Aorta (tissue), 5 donors: ENCODE data around the gene AMACR. TPM values are rescaled to one million over a fixed set of nuclear protein-coding genes. Genes with fewer than 3 reads are reported as not detected.

ENCODE experiments used
- ATAC-seq: fragments of 200-7000 bp; cut with Tn5 transposase; one replicate; pipeline ENCODE4 v1.9.1; 2022; ENCODE audit warnings: moderate library complexity; ENCODE audit not compliant: low FRiP score
- DNase-seq, 2 donors: peaks; one replicate each; pipeline ENCODE4 v3.0.0-alpha.2; 2020
- H3K27ac ChIP-seq, 2 donors: one replicate each; pipeline ENCODE4 v1.5.1; 2013; ENCODE audit warnings: low read length in 2 of 2, mild to moderate bottlenecking in 2 of 2, moderate library complexity in 2 of 2, control low read depth in 1 of 2, inconsistent platforms in 1 of 2, low read depth in 1 of 2
- H3K27me3 ChIP-seq, 2 donors: one replicate each; pipeline ENCODE4 v1.6.1; 2013; ENCODE audit warnings: control low read depth in 1 of 2, low read length in 1 of 2, mild to moderate bottlenecking in 1 of 2, moderate library complexity in 1 of 2; ENCODE audit not compliant: insufficient read depth in 2 of 2, control insufficient read depth in 1 of 2
- H3K36me3 ChIP-seq, 2 donors: one replicate each; pipeline ENCODE4 v1.6.1; 2013; ENCODE audit warnings: control low read depth in 1 of 2, low read length in 1 of 2, mild to moderate bottlenecking in 1 of 2; ENCODE audit not compliant: insufficient read depth in 2 of 2, control insufficient read depth in 1 of 2
- H3K4me1 ChIP-seq, 2 donors: one replicate each; pipeline ENCODE4 v1.6.1; 2013; ENCODE audit warnings: low read length in 2 of 2, control low read depth in 1 of 2, mild to moderate bottlenecking in 1 of 2, moderate library complexity in 1 of 2; ENCODE audit not compliant: insufficient read depth in 2 of 2, control insufficient read depth in 1 of 2
- H3K4me3 ChIP-seq, 2 donors: one replicate each; pipeline ENCODE4 v1.5.1; 2013; ENCODE audit warnings: low read length in 2 of 2, control low read depth in 1 of 2, mild to moderate bottlenecking in 1 of 2
- H3K9me3 ChIP-seq: one replicate; pipeline ENCODE4 v1.6.1; 2013; ENCODE audit warnings: mild to moderate bottlenecking, low read length; ENCODE audit not compliant: control insufficient read depth
- WGBS, 2 donors: extraction: QIAGEN DNeasy Blood & Tissue Kit; methylation state at CpG; one replicate each; pipeline ENCODE4 v1.1.7; 2013; 5-methylcytosine and 5-hydroxymethylcytosine counted together
- intact Hi-C, 2 donors: fragments of 100-400 bp; cut with DNase I; formaldehyde crosslinking; loops; one replicate each; pipeline versions ENCODE4 v1.14.2 to v1.15.0; 2022
- polyA plus RNA-seq, 2 donors: library from polyadenylated mRNA; stranded (reverse); fragments of 200-250 nt; gene quantifications; one replicate each; pipeline ENCODE4 v1.2.3, GENCODE V29; 2013
- total RNA-seq, 2 donors: library from RNA; stranded (reverse); fragmentation: NEBNext Ultra II Directional; extraction: Animal tissue kit (Norgen Biotek cat#: 25700); gene quantifications; one replicate each; pipeline ENCODE4 v1.2.1, GENCODE V29; 2021
- donor health status: healthy with polysubstance abuse.
- donor health status: Bipolar disorder and iron deficiency.
- donor health status: DM: no; HTN: no; CAD: no.
- donor health status: DM: no; HTN: no; CAD: no.
- donor health status: DM: yes; HTN: yes; CAD: no.

AMACR gene
- total and polyA plus RNA-seq, 4 donors: 5.0 to 11.4 (median 7.7) TPM

- 29 to 43% methylated on average over 54 of the region's 54 CpGs for WGBS, 2 donors
- H3K4me3 ChIP-seq: no peak overlapping the region
- H3K36me3 ChIP-seq: no peaks in the 10 kb centered on the region
- no peaks in the 10 kb centered on the region for H3K27me3 ChIP-seq
- no peaks in the 10 kb centered on the region for H3K4me1 ChIP-seq
- no peak for ATAC-seq
- no peaks in the 10 kb centered on the region for H3K9me3 ChIP-seq
- peak in 1 of 2 donors; percentile 70 for DNase-seq
- H3K27ac ChIP-seq: no peak overlapping the region
- intact Hi-C loops: loop anchor here (10.0 kb wide), 2 partner anchors 462 to 502 kb away; no protein-coding TSS in a partner anchor
Observed at GRCh38 chr5:33937017-33937706, 70.7 kb downstream of the AMACR start.

GRCh38 chr5:33936381-33937016, 71.4 kb downstream of the AMACR start, which contains the start of gene RXFP3:
Gene RXFP3 (plus strand): TSS chr5:33936386. CDS start chr5:33936741, 355 bp downstream.
- H3K27ac ChIP-seq: no peak within 1 kb of the TSS
- H3K27me3 ChIP-seq: no peaks in the 10 kb centered on the region
- no peaks in the 10 kb centered on the region for H3K4me1 ChIP-seq
- WGBS, 2 donors: 4 to 5% methylated on average over 45 of the region's 45 CpGs
- DNase-seq (peak in 1 of 2 donors; percentile 69), ATAC-seq (peak; percentile 46)
- H3K4me3 ChIP-seq: peak within 1 kb of the TSS in 1 of 2 donors; percentile 14
- no peaks in the 10 kb centered on the region for H3K9me3 ChIP-seq
- H3K36me3 ChIP-seq: no peaks in the 10 kb centered on the region
- intact Hi-C loops: loop anchor here (10.0 kb wide), 2 partner anchors 462 to 502 kb away; no protein-coding TSS in a partner anchor

Other genes with a start within 250 kb of the AMACR start
- gene ADAMTS12, start 116.1 kb downstream of the AMACR start, total RNA-seq: 1 to 10 TPM; 3.6 to 7.3 TPM
- 1 to 10 TPM in 1 of 2 donors, under 1 TPM in 1; 0.50 to 2.0 TPM for gene ADAMTS12, start 116.1 kb downstream of the AMACR start, polyA plus RNA-seq
- not detected for gene RXFP3, start 71.7 kb downstream of the AMACR start, total RNA-seq
- gene RXFP3, start 71.7 kb downstream of the AMACR start, polyA plus RNA-seq: not detected
- gene SLC45A2, start 23.4 kb downstream of the AMACR start, total RNA-seq: under 1 TPM; 0.36 to 0.54 TPM
- not detected for gene SLC45A2, start 23.4 kb downstream of the AMACR start, polyA plus RNA-seq
- gene C1QTNF3, start 35.2 kb upstream of the AMACR start, total RNA-seq: 10 to 100 TPM in 1 of 2 donors, 1 to 10 TPM in 1; 5.6 to 38.8 TPM
- 1 to 10 TPM in 1 of 2 donors, not detected in 1; 3.1 TPM for gene C1QTNF3, start 35.2 kb upstream of the AMACR start, polyA plus RNA-seq